ENCODE results near the gene RGS7.

DNA sequence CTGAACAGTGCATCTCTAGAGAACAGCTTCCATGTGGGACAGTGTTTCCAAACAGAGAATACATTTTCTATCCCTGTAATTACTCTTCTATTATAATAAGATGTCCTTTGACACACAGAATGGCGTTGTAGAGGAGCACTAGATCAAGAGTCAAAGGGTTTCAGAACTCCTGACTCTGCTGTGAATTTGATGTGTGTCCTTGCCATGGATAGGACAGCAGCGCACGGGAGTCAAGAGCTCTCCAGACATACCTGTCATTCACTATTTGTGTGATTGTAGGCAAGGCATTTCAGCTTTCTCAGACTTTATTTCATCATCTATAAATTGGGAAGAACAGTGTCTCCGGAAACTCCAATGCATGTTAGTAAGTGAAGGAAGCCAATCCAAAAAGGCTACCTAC, 176.4 kb downstream of the RGS7 start:
- TF ChIP-seq, protein P1, sequence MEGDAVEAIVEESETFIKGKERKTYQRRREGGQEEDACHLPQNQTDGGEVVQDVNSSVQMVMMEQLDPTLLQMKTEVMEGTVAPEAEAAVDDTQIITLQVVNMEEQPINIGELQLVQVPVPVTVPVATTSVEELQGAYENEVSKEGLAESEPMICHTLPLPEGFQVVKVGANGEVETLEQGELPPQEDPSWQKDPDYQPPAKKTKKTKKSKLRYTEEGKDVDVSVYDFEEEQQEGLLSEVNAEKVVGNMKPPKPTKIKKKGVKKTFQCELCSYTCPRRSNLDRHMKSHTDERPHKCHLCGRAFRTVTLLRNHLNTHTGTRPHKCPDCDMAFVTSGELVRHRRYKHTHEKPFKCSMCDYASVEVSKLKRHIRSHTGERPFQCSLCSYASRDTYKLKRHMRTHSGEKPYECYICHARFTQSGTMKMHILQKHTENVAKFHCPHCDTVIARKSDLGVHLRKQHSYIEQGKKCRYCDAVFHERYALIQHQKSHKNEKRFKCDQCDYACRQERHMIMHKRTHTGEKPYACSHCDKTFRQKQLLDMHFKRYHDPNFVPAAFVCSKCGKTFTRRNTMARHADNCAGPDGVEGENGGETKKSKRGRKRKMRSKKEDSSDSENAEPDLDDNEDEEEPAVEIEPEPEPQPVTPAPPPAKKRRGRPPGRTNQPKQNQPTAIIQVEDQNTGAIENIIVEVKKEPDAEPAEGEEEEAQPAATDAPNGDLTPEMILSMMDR (conservative IDR thresholded peaks at IDR 0.05; ENCODE audit: low read length): no peak
- no peak for TF ChIP-seq EZH2phosphoT487 (IDR thresholded peaks at IDR 0.05; ENCODE audit: borderline replicate concordance, low read depth, low read length)
